Measurements from ENCODE around the gene ROBO1. TPM values are rescaled to one million over a fixed set of nuclear protein-coding genes. Genes with fewer than 3 reads are reported as not detected.

ROBO1 gene
- total and polyA plus RNA-seq, 2 of the 8 experiments (the other 6 are each of a cell fraction or from before 2014, with no cell fraction given) = 51.4 to 91.0 TPM

GRCh38 chr3:79410136-79410535, 357.7 kb downstream of the ROBO1 start:
- Histone ChIP-seq H4K20me1 (replicated peaks in 1 of 2; ENCODE audit: control insufficient read depth in 1 of 2, insufficient read depth in 2 of 2, low read length in 2 of 2) (no peaks in the 10 kb centered on the region), H3K14ac (ENCODE audit: insufficient read length) (no peak overlapping the region), H3K27ac (ENCODE audit: low read depth, low read length) (no peak overlapping the region), H3K4me1 (replicated peaks in 1 of 4; ENCODE audit: control insufficient read depth in 3 of 4, insufficient read depth in 4 of 4, low read length in 3 of 4) (no peaks in the 10 kb centered on the region), H3K23me2 (ENCODE audit: low read depth, low read length) (no peaks in the 10 kb centered on the region), H3K18ac (ENCODE audit: extremely low read depth, low read length) (no peak overlapping the region), H3K23ac (ENCODE audit: insufficient read length) (no peak overlapping the region), H3K36me3 (ENCODE audit: control insufficient read depth in 2 of 4, insufficient read depth in 4 of 4, low read length in 3 of 4) (no peaks in the 10 kb centered on the region), H3K4me2 (ENCODE audit: insufficient read depth in 1 of 2, low read depth in 2 of 2, low read length in 2 of 2) (no peak overlapping the region), H3K4me3 (ENCODE audit: extremely low read depth in 1 of 4, insufficient read depth in 2 of 4, low read depth in 3 of 4, low read length in 4 of 4) (no peak overlapping the region), H3K56ac (replicated peaks; ENCODE audit: insufficient read length, low read depth, low read length) (no peak overlapping the region), H2BK12ac (ENCODE audit: low read depth, low read length) (no peak overlapping the region), H3K9me3 (ENCODE audit: insufficient read depth in 2 of 2, low read depth in 1 of 2, low read length in 1 of 2) (no peaks in the 10 kb centered on the region), H2BK120ac (replicated peaks; ENCODE audit: low read depth, low read length) (no peak overlapping the region), H3K79me1 (ENCODE audit: low read depth, low read length) (no peaks in the 10 kb centered on the region), H2BK5ac (ENCODE audit: low read depth, low read length) (no peak overlapping the region), H2AFZ (ENCODE audit: low read length) (no peak overlapping the region), H4K5ac (ENCODE audit: insufficient read length, low read depth, low read length) (no peak overlapping the region), H2AK5ac (ENCODE audit: low read depth, low read length) (no peak overlapping the region), H3K4ac (replicated peaks; ENCODE audit: insufficient read length, low read depth, low read length) (no peak overlapping the region), H2BK20ac (ENCODE audit: low read length) (no peak overlapping the region), H3K79me2 (ENCODE audit: control insufficient read depth in 1 of 2, insufficient read depth in 2 of 2, low read length in 2 of 2) (no peaks in the 10 kb centered on the region), H4K91ac (replicated peaks; ENCODE audit: insufficient read length, low read length) (no peak overlapping the region), H2BK15ac (ENCODE audit: low read length) (no peak overlapping the region), H4K8ac (ENCODE audit: extremely low read depth, insufficient read depth, low read length) (no peak overlapping the region), H3K27me3 (replicated peaks in 1 of 4; ENCODE audit: control insufficient read depth in 3 of 4, extremely low read depth in 1 of 4, insufficient read depth in 3 of 4, low read length in 3 of 4) (no peaks in the 10 kb centered on the region), H3K9ac (replicated peaks in 1 of 4; ENCODE audit: extremely low read depth in 1 of 4, low read depth in 3 of 4, low read length in 3 of 4) (no peak overlapping the region)
- ChIA-PET CTCF (ENCODE audit: partially characterized antibody) (interaction anchor here (1.5 kb wide), 1 partner anchor 93 kb away, joined by 3 read pairs; no protein-coding TSS in a partner anchor), POLR2A (ENCODE audit: partially characterized antibody) (interaction anchor here (0.6 kb wide), 1 partner anchor 590 kb away, joined by 4 read pairs; no protein-coding TSS in a partner anchor)
- 90% methylated on average over 2 of the region's 2 CpGs; no CpG with 5 or more reads in 1 of the 2 experiments for WGBS, 2 experiments (ENCODE audit: extremely low coverage in 1 of 2, insufficient coverage in 1 of 2, insufficient read length in 1 of 2, insufficient replicate concordance in 2 of 2, low coverage in 1 of 2, low lambda C conversion rate in 2 of 2, missing lambda C conversion rate in 1 of 2)
- FAIRE-seq = no peak
- no peak for DNase-seq (ENCODE audit: low read depth in 1 of 2, low spot score in 2 of 2)
- TF ChIP-seq SP1 (IDR thresholded peaks at IDR 0.05; ENCODE audit: low read depth, low read length) = no peak
- no peak for TF ChIP-seq YY1 (IDR thresholded peaks at IDR 0.05; ENCODE audit: low read depth, low read length)
- TF ChIP-seq JUN (IDR thresholded peaks at IDR 0.05; ENCODE audit: low read depth, low read length) = no peak
- TF ChIP-seq SP4 (IDR thresholded peaks at IDR 0.05; ENCODE audit: low read length) = no peak
- no peak for TF ChIP-seq SP2 (IDR thresholded peaks at IDR 0.05; ENCODE audit: low read length)
- no peak for TF ChIP-seq MAX (IDR thresholded peaks at IDR 0.05)
- TF ChIP-seq EZH2 (IDR thresholded peaks at IDR 0.05; ENCODE audit: low read depth, low read length, severe bottlenecking) = no peak
- no peak for TF ChIP-seq SIN3A (conservative IDR thresholded peaks at IDR 0.05 in 1 of 2, IDR thresholded peaks at IDR 0.05 in 1 of 2; ENCODE audit: low read depth in 1 of 2, low read length in 2 of 2)
- no peak for TF ChIP-seq CHD1 (IDR thresholded peaks at IDR 0.05; ENCODE audit: low read depth, low read length)
